H9 (cell line): Measurements from ENCODE around the gene SLCO3A1. TPM values are rescaled to one million over a fixed set of nuclear protein-coding genes. Genes with fewer than 3 reads are reported as not detected.
A peak's percentile ranks its signal among the peaks of the same experiment; 100 is the strongest.

Experiments used
- DNase-seq: peaks from one replicate; pipeline ENCODE4 v3.0.0-alpha.2; 2017
- H2AFZ ChIP-seq: one replicate; pipeline ENCODE4 v1.6.1; 2013; ENCODE audit warnings: mild to moderate bottlenecking, low read length, control low read depth, moderate library complexity
- H2AK5ac ChIP-seq: 2 replicates; pipeline ENCODE4 v1.6.1; 2013; ENCODE audit warnings: low read length, control low read depth, mixed read lengths; ENCODE audit not compliant: insufficient read length
- H2BK120ac ChIP-seq: one replicate; pipeline ENCODE4 v1.6.1; 2013; ENCODE audit warnings: low read depth, mild to moderate bottlenecking, low read length, control low read depth, inconsistent platforms; ENCODE audit not compliant: poor library complexity, severe bottlenecking
- H2BK12ac ChIP-seq: 2 replicates; pipeline ENCODE4 v1.6.1; 2013; ENCODE audit warnings: low read length, control low read depth, mixed read lengths, low read depth; ENCODE audit not compliant: insufficient read length
- H2BK15ac ChIP-seq: 2 replicates; pipeline ENCODE4 v1.6.1; 2013; ENCODE audit warnings: low read depth, low read length, control low read depth
- H2BK20ac ChIP-seq: one replicate; pipeline ENCODE4 v1.6.1; 2013; ENCODE audit warnings: low read depth, mild to moderate bottlenecking, low read length, control low read depth, inconsistent platforms; ENCODE audit not compliant: poor library complexity, severe bottlenecking
- H2BK5ac ChIP-seq: 2 replicates; pipeline ENCODE4 v1.6.1; 2013; ENCODE audit warnings: low read length, control low read depth, mixed read lengths; ENCODE audit not compliant: insufficient read length
- H3K14ac ChIP-seq: 2 replicates; pipeline ENCODE4 v1.6.1; 2013; ENCODE audit warnings: low read length, control low read depth; ENCODE audit not compliant: insufficient read depth
- H3K18ac ChIP-seq: 2 replicates; pipeline ENCODE4 v1.6.1; 2013; ENCODE audit warnings: low read depth, mild to moderate bottlenecking, mixed read lengths, low read length, control low read depth; ENCODE audit not compliant: insufficient read length
- H3K23ac ChIP-seq: 2 replicates; pipeline ENCODE4 v1.6.1; 2013; ENCODE audit warnings: low read length, control low read depth, mixed read lengths, low read depth; ENCODE audit not compliant: insufficient read length
- H3K23me2 ChIP-seq: 2 replicates; pipeline ENCODE4 v1.6.1; 2013; ENCODE audit warnings: low read depth, mild to moderate bottlenecking, mixed read lengths, low read length, control low read depth; ENCODE audit not compliant: insufficient read length, poor library complexity, severe bottlenecking
- H3K27ac ChIP-seq: 2 replicates; pipeline ENCODE4 v1.5.1; 2013; ENCODE audit warnings: low read length, control low read depth, mixed read lengths, low read depth; ENCODE audit not compliant: insufficient read length
- H3K27me3 ChIP-seq: 2 replicates; pipeline ENCODE4 v1.6.1; 2013; ENCODE audit warnings: low read length, control low read depth, inconsistent platforms; ENCODE audit not compliant: insufficient read depth
- H3K4ac ChIP-seq: 2 replicates; pipeline ENCODE4 v1.6.1; 2013; ENCODE audit warnings: low read depth, mild to moderate bottlenecking, control low read depth, inconsistent platforms, low read length, moderate library complexity
- H3K4me1 ChIP-seq: 2 replicates; pipeline ENCODE4 v1.6.1; 2013; ENCODE audit warnings: low read length, control low read depth, inconsistent platforms; ENCODE audit not compliant: insufficient read depth
- H3K4me2 ChIP-seq: 2 replicates; pipeline ENCODE4 v1.6.1; 2013; ENCODE audit warnings: low read length, control low read depth, mixed read lengths; ENCODE audit not compliant: insufficient read length, insufficient read depth
- H3K56ac ChIP-seq: 2 replicates; pipeline ENCODE4 v1.6.1; 2013; ENCODE audit warnings: low read depth, mild to moderate bottlenecking, mixed read lengths, low read length, control low read depth; ENCODE audit not compliant: insufficient read length
- H3K79me1 ChIP-seq: 2 replicates; pipeline ENCODE4 v1.6.1; 2013; ENCODE audit warnings: low read depth, mild to moderate bottlenecking, moderate library complexity, low read length, control low read depth, inconsistent platforms; ENCODE audit not compliant: insufficient read depth, poor library complexity, severe bottlenecking
- H3K79me2 ChIP-seq: 2 replicates; pipeline ENCODE4 v1.6.1; 2013; ENCODE audit warnings: low read length, control low read depth, inconsistent platforms; ENCODE audit not compliant: insufficient read depth
- H3K9ac ChIP-seq: 2 replicates; pipeline ENCODE4 v1.6.1; 2013; ENCODE audit warnings: low read length, control low read depth, mixed read lengths; ENCODE audit not compliant: insufficient read length; ENCODE audit errors: extremely low read depth
- H3K9me3 ChIP-seq: one replicate; pipeline ENCODE4 v1.6.1; 2013; ENCODE audit warnings: low read depth, low read length, inconsistent platforms; ENCODE audit not compliant: control insufficient read depth
- H3T11ph ChIP-seq: one replicate; pipeline ENCODE4 v1.6.1; 2013; ENCODE audit warnings: mild to moderate bottlenecking, low read length, control low read depth, inconsistent platforms
- H4K20me1 ChIP-seq: one replicate; pipeline ENCODE4 v1.6.1; 2013; ENCODE audit not compliant: control insufficient read depth, insufficient read length, insufficient read depth
- H4K5ac ChIP-seq: 2 replicates; pipeline ENCODE4 v1.6.1; 2013; ENCODE audit warnings: low read depth, mild to moderate bottlenecking, mixed read lengths, low read length, control low read depth; ENCODE audit not compliant: insufficient read length
- H4K8ac ChIP-seq: replicated peaks from 2 replicates; pipeline ENCODE4 v1.6.1; 2013; ENCODE audit warnings: low read length, control low read depth, mixed read lengths, low read depth; ENCODE audit not compliant: insufficient read length
- H4K91ac ChIP-seq: 2 replicates; pipeline ENCODE4 v1.6.1; 2013; ENCODE audit warnings: low read depth, mild to moderate bottlenecking, moderate library complexity, mixed read lengths, low read length, control low read depth; ENCODE audit not compliant: insufficient read length
- H3K27ac Mint-ChIP-seq, 3 experiments: 2 replicates in 2 of 3; 3 replicates in 1 of 3; pipeline ENCODE4 v1.8.0; 2020 to 2021; ENCODE audit warnings: mixed read lengths in 3 of 3, mild to moderate bottlenecking in 1 of 3, moderate library complexity in 1 of 3
- H3K27me3 Mint-ChIP-seq: 2 replicates; pipeline ENCODE4 v1.8.0; 2021; ENCODE audit warnings: low read depth, mild to moderate bottlenecking, moderate library complexity, mixed read lengths
- H3K36me3 Mint-ChIP-seq, 3 experiments: 2 replicates in 2 of 3; 3 replicates in 1 of 3; pipeline ENCODE4 v1.8.0; 2020 to 2021; ENCODE audit warnings: low read depth in 3 of 3, mixed read lengths in 3 of 3; ENCODE audit not compliant: insufficient read depth in 1 of 3
- H3K4me1 Mint-ChIP-seq, 2 experiments: 2 replicates each; pipeline ENCODE4 v1.8.0; 2020; ENCODE audit warnings: mixed read lengths in 2 of 2
- H3K4me3 Mint-ChIP-seq, 2 experiments: 2 replicates in 1 of 2; 3 replicates in 1 of 2; pipeline ENCODE4 v1.8.0; 2020 to 2021; ENCODE audit warnings: mild to moderate bottlenecking in 2 of 2, mixed read lengths in 2 of 2, moderate library complexity in 1 of 2
- H3K9me3 Mint-ChIP-seq, 2 experiments: 2 replicates in 1 of 2; 3 replicates in 1 of 2; pipeline ENCODE4 v1.8.0; 2020; ENCODE audit warnings: mild to moderate bottlenecking in 2 of 2, mixed read lengths in 2 of 2, moderate library complexity in 1 of 2
- WGBS: extraction: QIAGEN DNeasy Blood & Tissue Kit; methylation state at CpG from one replicate; pipeline ENCODE4 v1.1.7; 2013; ENCODE audit warnings: missing lambda C conversion rate, low lambda C conversion rate, mixed read lengths; ENCODE audit not compliant: insufficient read length; ENCODE audit errors: extremely low coverage; 5-methylcytosine and 5-hydroxymethylcytosine counted together
- total RNA-seq: library from RNA; stranded (reverse); gene quantifications from 2 replicates; pipeline ENCODE4 v1.2.1, GENCODE V29; 2021
- TF ChIP-seq, protein P1 (sequence below): fragments of 200-600 bp; sonication (generic); conservative IDR thresholded peaks from 3 replicates; pipeline ENCODE4 v1.8.0; 2021; ENCODE audit warnings: antibody characterized with exemption, mild to moderate bottlenecking

The SLCO3A1 gene
- total RNA-seq, 1 experiment from 2014 or later: 9.4 TPM

DNA sequence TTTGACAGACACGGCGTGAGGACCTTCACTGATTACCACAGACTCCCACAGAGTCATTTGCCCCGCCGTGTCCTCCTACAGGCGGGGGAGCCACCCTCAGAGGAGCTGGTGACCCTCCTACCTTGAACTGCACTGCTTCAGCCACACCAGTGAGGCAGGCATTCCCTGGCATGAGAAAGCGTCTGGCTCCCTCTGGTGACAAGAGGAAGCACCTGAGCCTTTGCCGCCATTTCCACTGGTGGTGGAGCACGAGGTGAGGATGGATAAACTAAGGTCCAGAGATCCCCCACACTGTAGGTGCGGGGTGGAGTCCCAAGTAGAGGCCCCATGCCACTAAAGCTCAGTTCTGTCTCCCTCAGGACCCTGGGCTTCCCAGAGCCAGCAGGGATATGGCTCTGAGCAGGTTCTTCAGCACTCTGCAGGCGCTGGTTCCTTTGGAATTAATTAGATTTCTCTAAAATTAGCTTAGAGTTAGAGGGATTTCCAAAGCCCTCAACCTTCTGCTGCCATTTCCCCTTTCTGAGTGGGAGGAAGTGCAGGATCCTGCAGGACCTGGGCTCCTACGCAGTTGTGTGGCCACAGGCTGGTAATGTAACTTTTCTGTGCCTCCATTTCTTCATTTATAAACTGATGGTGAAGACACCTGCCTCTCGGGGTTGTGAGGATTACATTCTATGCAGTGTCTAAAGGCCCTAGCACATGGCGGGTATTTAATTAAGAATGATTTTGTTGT lies 224.0 kb downstream of the SLCO3A1 start:
- Mint-ChIP-seq H3K27me3 (no peaks in the 10 kb centered on the region), H3K9me3 (no peaks in the 10 kb centered on the region), H3K4me1 (peaks cover 8 to 18% of the 10 kb centered on the region in 2 experiments), H3K4me3 (no peak overlapping the region), H3K27ac (no peak overlapping the region; a peak in 1 of 7 replicates), H3K36me3 (no peaks in the 10 kb centered on the region; a peak in 1 of 7 replicates)
- Histone ChIP-seq H3K27me3 (no peaks in the 10 kb centered on the region), H4K20me1 (no peaks in the 10 kb centered on the region), H3T11ph (no peak overlapping the region), H3K23ac (no peak overlapping the region), H4K91ac (no peak overlapping the region), H3K14ac (no peak overlapping the region), H2BK20ac (no peak overlapping the region), H3K79me2 (no peaks in the 10 kb centered on the region), H3K9me3 (no peaks in the 10 kb centered on the region), H3K4me2 (no peak overlapping the region), H2BK120ac (no peak overlapping the region), H2BK15ac (no peak overlapping the region), H2AFZ (no peak overlapping the region), H2AK5ac (no peak overlapping the region), H3K56ac (no peak overlapping the region), H2BK5ac (no peak overlapping the region), H3K18ac (no peak overlapping the region), H3K79me1 (no peaks in the 10 kb centered on the region), H3K4me1 (peaks cover 2% of the 10 kb centered on the region; the same call in 1 of the 2 replicates), H3K4ac (no peak overlapping the region), H3K23me2 (no peaks in the 10 kb centered on the region), H4K5ac (no peak overlapping the region), H4K8ac (no peak overlapping the region), H3K27ac (no peak overlapping the region), H3K9ac (no peak overlapping the region), H2BK12ac (no peak overlapping the region)
- TF ChIP-seq, protein P1, sequence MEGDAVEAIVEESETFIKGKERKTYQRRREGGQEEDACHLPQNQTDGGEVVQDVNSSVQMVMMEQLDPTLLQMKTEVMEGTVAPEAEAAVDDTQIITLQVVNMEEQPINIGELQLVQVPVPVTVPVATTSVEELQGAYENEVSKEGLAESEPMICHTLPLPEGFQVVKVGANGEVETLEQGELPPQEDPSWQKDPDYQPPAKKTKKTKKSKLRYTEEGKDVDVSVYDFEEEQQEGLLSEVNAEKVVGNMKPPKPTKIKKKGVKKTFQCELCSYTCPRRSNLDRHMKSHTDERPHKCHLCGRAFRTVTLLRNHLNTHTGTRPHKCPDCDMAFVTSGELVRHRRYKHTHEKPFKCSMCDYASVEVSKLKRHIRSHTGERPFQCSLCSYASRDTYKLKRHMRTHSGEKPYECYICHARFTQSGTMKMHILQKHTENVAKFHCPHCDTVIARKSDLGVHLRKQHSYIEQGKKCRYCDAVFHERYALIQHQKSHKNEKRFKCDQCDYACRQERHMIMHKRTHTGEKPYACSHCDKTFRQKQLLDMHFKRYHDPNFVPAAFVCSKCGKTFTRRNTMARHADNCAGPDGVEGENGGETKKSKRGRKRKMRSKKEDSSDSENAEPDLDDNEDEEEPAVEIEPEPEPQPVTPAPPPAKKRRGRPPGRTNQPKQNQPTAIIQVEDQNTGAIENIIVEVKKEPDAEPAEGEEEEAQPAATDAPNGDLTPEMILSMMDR: peak; percentile 89
- WGBS: no CpG with 5 or more reads among the region's 13 CpGs
- DNase-seq: peak; percentile 86
